Adipocyte (in vitro differentiated cells): ENCODE measurements around the gene TDRD1.

ENCODE experiments used
- DNase-seq: peaks from one replicate; pipeline ENCODE4 v3.0.0-alpha.2; 2015; ENCODE audit warnings: low read depth
- H3K27me3 ChIP-seq: replicated peaks from 2 replicates; pipeline ENCODE4 v1.7.0; 2013; ENCODE audit warnings: mild to moderate bottlenecking, low read length, moderate library complexity; ENCODE audit not compliant: control insufficient read depth, insufficient read depth
- H3K36me3 ChIP-seq: 2 replicates; pipeline ENCODE4 v1.7.0; 2013; ENCODE audit warnings: low read length, mild to moderate bottlenecking, moderate library complexity; ENCODE audit not compliant: control insufficient read depth, insufficient read depth, severe bottlenecking
- H3K4me1 ChIP-seq: 2 replicates; pipeline ENCODE4 v1.7.0; 2013; ENCODE audit warnings: mild to moderate bottlenecking, low read length, moderate library complexity; ENCODE audit not compliant: control insufficient read depth, insufficient read depth
- H3K4me3 ChIP-seq: 2 replicates; pipeline ENCODE4 v1.7.0; 2013; ENCODE audit warnings: mild to moderate bottlenecking, low read length, moderate library complexity
- H3K9ac ChIP-seq: 2 replicates; pipeline ENCODE4 v1.7.0; 2013; ENCODE audit warnings: mild to moderate bottlenecking, low read length, moderate library complexity
- H3K9me3 ChIP-seq: 2 replicates; pipeline ENCODE4 v1.7.0; 2013; ENCODE audit warnings: mild to moderate bottlenecking, low read length, moderate library complexity; ENCODE audit not compliant: control insufficient read depth

Gene TDRD1

DNA sequence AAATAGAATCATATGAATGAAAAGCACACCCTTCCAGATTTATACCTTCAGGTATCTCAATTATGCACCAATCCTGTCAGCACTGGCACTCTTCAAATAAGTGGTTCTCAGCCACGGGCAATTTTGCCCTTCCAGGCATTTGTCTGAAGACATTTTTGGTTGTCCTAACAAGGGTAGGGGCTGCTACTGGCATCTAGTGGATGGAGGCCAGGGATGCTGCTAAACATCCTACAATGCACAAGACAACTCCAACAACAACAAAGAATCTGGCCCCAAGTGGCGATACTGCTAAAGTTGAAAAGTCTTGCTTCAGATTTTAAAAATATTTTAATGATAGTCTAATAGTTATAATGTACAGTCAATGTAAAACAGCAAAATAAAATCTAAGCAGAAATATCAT lies 21.2 kb upstream of the TDRD1 start:
- DNase-seq, result no peak
- no peaks in the 10 kb centered on the region for H3K27me3 ChIP-seq
- H3K4me3 ChIP-seq, result no peak overlapping the region
- no peaks in the 10 kb centered on the region for H3K4me1 ChIP-seq
- H3K9ac ChIP-seq, result no peak overlapping the region
- no peaks in the 10 kb centered on the region for H3K9me3 ChIP-seq
- peaks cover 24% of the 10 kb centered on the region for H3K36me3 ChIP-seq

- H3K4me1 ChIP-seq, result peaks cover 7% of the 10 kb centered on the region
These were observed 16.1 kb upstream of the TDRD1 start for GRCh38 chr10:114163062-114163461.

GRCh38 chr10:114166043-114166442 lies 13.1 kb upstream of the TDRD1 start:
- Histone ChIP-seq H3K27me3 (no peaks in the 10 kb centered on the region), H3K4me1 (peaks cover 7% of the 10 kb centered on the region), H3K4me3 (no peak overlapping the region), H3K9ac (no peak overlapping the region), H3K9me3 (peaks cover 6% of the 10 kb centered on the region), H3K36me3 (peaks cover 8% of the 10 kb centered on the region)
- no peak for DNase-seq

More at GRCh38 chr10:114163062-114163461, 16.1 kb upstream of the TDRD1 start:
- H3K9me3 ChIP-seq, result no peaks in the 10 kb centered on the region
- no peak for DNase-seq
- H3K27me3 ChIP-seq, result no peaks in the 10 kb centered on the region
- H3K9ac ChIP-seq, result no peak overlapping the region
- peaks cover 13% of the 10 kb centered on the region for H3K36me3 ChIP-seq
- H3K4me3 ChIP-seq, result no peak overlapping the region

- peaks cover 7% of the 10 kb centered on the region for H3K4me1 ChIP-seq
- peaks cover 3% of the 10 kb centered on the region for H3K36me3 ChIP-seq
- H3K9ac ChIP-seq, result no peak overlapping the region
- no peak overlapping the region for H3K4me3 ChIP-seq
- peaks cover 6% of the 10 kb centered on the region for H3K9me3 ChIP-seq
- no peak for DNase-seq
- H3K27me3 ChIP-seq, result no peaks in the 10 kb centered on the region
These were observed 12.7 kb upstream of the TDRD1 start for GRCh38 chr10:114166494-114166893.

DNA sequence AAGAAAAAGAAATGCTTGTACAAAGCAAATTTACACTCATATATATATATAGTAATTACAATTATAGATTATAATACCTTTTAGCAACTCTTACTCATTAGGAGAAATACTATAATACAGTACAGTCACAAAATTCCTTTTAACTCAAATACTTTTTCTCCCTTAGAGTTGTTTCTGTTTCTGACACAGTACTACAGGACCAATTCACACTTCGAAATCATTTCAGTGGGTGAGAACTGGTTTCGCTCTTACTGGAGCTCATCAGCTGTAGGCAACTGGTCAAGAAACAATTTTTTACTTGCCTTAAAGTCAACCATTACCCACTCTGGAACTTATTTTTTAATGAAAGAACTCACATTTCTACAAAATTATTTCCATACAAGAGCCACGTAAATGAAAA lies 11.2 kb upstream of the TDRD1 start:
- H3K27me3 ChIP-seq, result no peaks in the 10 kb centered on the region
- no peak overlapping the region for H3K4me3 ChIP-seq
- DNase-seq, result no peak
- peaks cover 6% of the 10 kb centered on the region for H3K9me3 ChIP-seq
- no peaks in the 10 kb centered on the region for H3K36me3 ChIP-seq
- peaks cover 18% of the 10 kb centered on the region for H3K4me1 ChIP-seq
- no peak overlapping the region for H3K9ac ChIP-seq

- Histone ChIP-seq H3K4me1 (peaks cover 18% of the 10 kb centered on the region), H3K36me3 (no peaks in the 10 kb centered on the region), H3K9ac (no peak overlapping the region), H3K9me3 (peaks cover 6% of the 10 kb centered on the region), H3K4me3 (no peak overlapping the region), H3K27me3 (no peaks in the 10 kb centered on the region)
- no peak for DNase-seq
These were observed 10.6 kb upstream of the TDRD1 start for GRCh38 chr10:114168450-114169009.

GRCh38 chr10:114172216-114172615 lies 6.9 kb upstream of the TDRD1 start:
- Histone ChIP-seq H3K27me3 (no peaks in the 10 kb centered on the region), H3K4me1 (peaks cover 18% of the 10 kb centered on the region), H3K36me3 (no peaks in the 10 kb centered on the region), H3K9me3 (peaks cover 6% of the 10 kb centered on the region), H3K9ac (peak overlapping the region; percentile 97), H3K4me3 (peak overlapping the region; percentile 99)
- peak; percentile 37 for DNase-seq

DNA sequence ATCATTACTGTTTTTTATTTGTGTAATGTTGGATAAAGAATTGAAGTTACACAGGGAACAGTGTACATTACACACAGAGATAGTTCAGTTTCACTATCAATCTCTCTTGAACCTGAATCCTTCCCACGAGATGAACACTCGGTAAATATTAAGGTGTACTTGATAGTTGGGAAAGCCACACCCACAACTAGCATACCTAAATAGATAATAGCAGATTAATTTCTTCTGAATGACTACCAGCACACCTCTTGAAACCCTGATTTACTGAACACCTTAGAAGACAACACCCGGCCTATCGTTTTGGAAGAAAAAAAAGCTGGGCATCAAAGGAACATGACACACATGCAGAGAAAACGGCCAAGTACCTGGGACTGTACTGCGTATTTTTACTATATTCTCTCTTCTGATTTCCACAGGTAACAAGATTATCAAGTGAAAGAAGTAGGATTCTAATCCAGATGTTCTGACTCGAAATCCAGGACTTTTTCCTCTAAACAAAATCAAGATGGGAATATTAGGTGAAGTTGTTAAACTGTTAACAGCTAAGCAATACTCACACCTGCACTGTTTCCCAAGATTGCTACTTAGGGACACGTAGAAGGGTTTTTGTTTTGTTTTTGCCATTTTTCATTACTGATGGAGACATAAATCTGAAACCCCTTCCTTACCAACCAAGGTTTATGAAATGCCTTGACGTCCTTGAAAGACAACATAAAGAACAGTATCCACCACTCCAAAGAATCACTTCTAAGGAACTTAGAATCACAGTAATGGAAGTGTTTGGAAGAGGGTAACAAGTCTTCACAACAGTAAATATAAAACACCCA lies 6.2 kb upstream of the TDRD1 start:
- H3K9me3 ChIP-seq, result peaks cover 6% of the 10 kb centered on the region
- peak overlapping the region; percentile 99 for H3K4me3 ChIP-seq
- peak overlapping the region; percentile 97 for H3K9ac ChIP-seq
- H3K27me3 ChIP-seq, result no peaks in the 10 kb centered on the region
- no peak for DNase-seq
- peaks cover 18% of the 10 kb centered on the region for H3K4me1 ChIP-seq
- H3K36me3 ChIP-seq, result no peaks in the 10 kb centered on the region

DNA sequence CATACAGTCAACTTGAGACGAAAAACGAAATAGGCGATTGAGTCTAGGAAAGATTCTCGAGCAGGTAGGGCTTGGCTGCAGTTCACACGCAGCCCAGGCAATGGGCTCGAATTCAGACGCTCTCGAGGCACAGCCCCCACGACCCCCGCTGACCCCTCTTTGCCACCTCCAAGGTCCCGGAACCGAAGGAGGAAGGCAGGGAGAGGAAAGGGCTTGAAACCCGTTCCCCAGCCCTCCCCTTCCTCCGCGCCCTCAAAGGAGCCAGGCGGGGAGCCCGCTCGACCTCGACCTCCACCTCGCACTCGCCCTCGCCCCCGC lies 5.6 kb upstream of the TDRD1 start:
- Histone ChIP-seq H3K27me3 (no peaks in the 10 kb centered on the region), H3K9me3 (peaks cover 3% of the 10 kb centered on the region), H3K36me3 (no peaks in the 10 kb centered on the region), H3K9ac (peak overlapping the region; percentile 97), H3K4me3 (peak overlapping the region; percentile 99), H3K4me1 (peaks cover 18% of the 10 kb centered on the region)
- DNase-seq, result no peak

DNA sequence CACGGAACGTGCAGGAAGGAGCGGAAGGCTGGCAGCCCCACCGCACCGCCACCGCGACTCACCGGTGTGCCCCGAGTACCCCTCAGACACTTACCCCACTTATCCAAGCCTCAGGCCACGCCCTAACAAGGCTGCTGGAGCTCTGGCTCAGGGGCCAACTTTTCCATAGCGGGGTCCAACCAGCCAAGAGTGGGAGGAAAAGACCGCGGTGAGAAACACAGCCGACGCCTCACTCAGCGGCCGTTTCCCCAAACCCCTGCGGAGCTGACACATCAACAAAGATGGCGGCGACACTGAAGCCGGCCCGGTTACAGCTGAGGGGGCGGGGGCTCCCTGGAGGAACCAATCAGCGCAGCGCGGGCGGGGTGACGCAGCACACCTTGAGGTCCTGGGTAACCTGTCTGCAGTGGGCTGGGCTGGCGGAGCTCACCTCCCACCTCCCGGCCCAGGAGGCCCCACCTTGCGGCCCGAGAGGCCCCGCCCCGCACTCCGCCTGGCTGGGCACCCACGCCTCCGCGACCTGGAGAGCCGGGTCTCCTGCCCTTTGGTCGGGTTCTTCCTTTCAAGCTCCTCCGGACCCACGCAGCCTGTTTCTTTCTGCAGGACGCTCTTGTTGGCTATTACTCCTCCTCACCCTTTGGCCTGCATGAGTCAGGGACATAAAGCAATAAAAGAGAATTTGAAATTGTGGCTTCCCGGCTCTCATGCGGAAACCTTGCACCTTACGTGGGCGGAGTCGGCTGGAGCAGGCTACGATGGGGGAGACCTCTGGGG lies 5.0 kb upstream of the TDRD1 start, which contains the start of gene CCDC186:
TSS of gene CCDC186 (minus strand) at position 283 of the 774 bp plus-strand sequence. CDS start 10,935 bp downstream, outside the sequence.
- Histone ChIP-seq H3K9me3 (no peaks in the 10 kb centered on the region), H3K27me3 (no peaks in the 10 kb centered on the region), H3K4me3 (peak within 1 kb of the TSS; percentile 99), H3K4me1 (peaks cover 18% of the 10 kb centered on the region), H3K36me3 (no peaks in the 10 kb centered on the region), H3K9ac (peak within 1 kb of the TSS; percentile 97)
- DNase-seq, result peak; percentile 97

DNA sequence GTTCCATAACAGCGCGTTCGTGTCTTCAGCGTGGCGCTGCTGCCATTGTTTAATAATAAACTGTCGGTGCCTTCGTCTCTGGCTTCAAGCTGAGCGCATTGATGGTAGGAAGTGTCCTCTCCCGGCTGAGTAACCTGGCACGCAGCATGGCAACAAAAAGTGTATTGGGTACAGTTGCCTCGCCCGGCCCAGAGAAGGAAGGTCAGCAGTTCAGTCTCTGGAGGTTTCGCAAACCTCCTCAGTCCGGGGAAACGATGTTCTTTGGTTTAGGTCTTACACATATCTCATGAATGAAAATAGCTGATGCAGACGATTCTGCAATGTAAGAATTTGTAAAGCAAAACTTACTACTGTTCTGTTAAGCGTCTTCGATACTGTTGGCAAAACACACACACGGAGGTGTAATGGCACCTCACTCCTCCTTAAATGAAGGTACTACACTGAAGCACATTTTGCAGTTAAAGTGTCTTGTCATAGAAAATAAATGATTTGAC lies 4.4 kb upstream of the TDRD1 start:
- H3K36me3 ChIP-seq, result no peaks in the 10 kb centered on the region
- H3K27me3 ChIP-seq, result no peaks in the 10 kb centered on the region
- H3K9me3 ChIP-seq, result no peaks in the 10 kb centered on the region
- DNase-seq, result peak; percentile 66
- H3K4me3 ChIP-seq, result peak overlapping the region; percentile 99
- peaks cover 18% of the 10 kb centered on the region for H3K4me1 ChIP-seq
- peak overlapping the region; percentile 97 for H3K9ac ChIP-seq
